H1 (cell line): ENCODE measurements around the gene NELFCD.

Source experiments
- CREB1 ChIP-seq: IDR thresholded peaks from 2 replicates; pipeline ENCODE4 v1.6.1; 2012; ENCODE audit warnings: inconsistent platforms
- EGR1 ChIP-seq: IDR thresholded peaks from 2 replicates; pipeline ENCODE4 v1.6.1; 2011; ENCODE audit warnings: low read depth, low read length, borderline replicate concordance
- EP300 ChIP-seq, 2 experiments: IDR thresholded peaks; 1 replicate in 1 of 2; 2 replicates in 1 of 2; pipeline ENCODE4 v1.6.1; 2011 to 2012; ENCODE audit warnings: low read depth in 2 of 2, low read length in 2 of 2, mild to moderate bottlenecking in 2 of 2, borderline replicate concordance in 1 of 2, inconsistent platforms in 1 of 2, moderate library complexity in 1 of 2
- EZH2 ChIP-seq: fragments of 200-600 bp; sonication (generic); IDR thresholded peaks from 2 replicates; pipeline ENCODE4 v1.7.1; 2012; ENCODE audit warnings: low read depth, mild to moderate bottlenecking, moderate library complexity, low read length, inconsistent platforms; ENCODE audit not compliant: severe bottlenecking
- MAFK ChIP-seq: IDR thresholded peaks from 2 replicates; pipeline ENCODE4 v1.6.1; 2012; ENCODE audit warnings: low read depth, mild to moderate bottlenecking, improper control_type of control experiment, low read length
- POLR2A ChIP-seq, 2 experiments: IDR thresholded peaks; 1 replicate in 1 of 2; 2 replicates in 1 of 2; pipeline ENCODE4 v1.6.1; 2011; ENCODE audit warnings: low read depth in 2 of 2, low read length in 2 of 2, mild to moderate bottlenecking in 2 of 2; ENCODE audit errors: control extremely low read depth in 1 of 2
- POLR2AphosphoS5 ChIP-seq: IDR thresholded peaks from 2 replicates; pipeline ENCODE4 v1.6.1; 2011; ENCODE audit warnings: low read depth, low read length
- SIN3A ChIP-seq, 2 experiments: IDR thresholded peaks in 1 of 2; conservative IDR thresholded peaks in 1 of 2; 2 replicates each; pipeline ENCODE4 v1.6.1; 2011 to 2012; ENCODE audit warnings: low read length in 2 of 2, improper control_type of control experiment in 1 of 2, low read depth in 1 of 2, mild to moderate bottlenecking in 1 of 2
- SP1 ChIP-seq: IDR thresholded peaks from 2 replicates; pipeline ENCODE4 v1.6.1; 2011; ENCODE audit warnings: low read depth, low read length
- YY1 ChIP-seq: IDR thresholded peaks from 2 replicates; pipeline ENCODE4 v1.6.1; 2011; ENCODE audit warnings: low read depth, mild to moderate bottlenecking, low read length
- TF ChIP-seq, protein P1 (sequence below), 3 experiments: IDR thresholded peaks; 1 replicate in 2 of 3; 2 replicates in 1 of 3; pipeline versions ENCODE4 v1.5.1 to v1.6.1; 2011; ENCODE audit warnings: low read length in 3 of 3, mild to moderate bottlenecking in 3 of 3, inconsistent platforms in 2 of 3, low read depth in 1 of 3, moderate library complexity in 1 of 3; ENCODE audit not compliant: insufficient read depth in 1 of 3; ENCODE audit errors: control extremely low read depth in 1 of 3
- TF ChIP-seq, protein P2 (sequence below): IDR thresholded peaks from 2 replicates; pipeline ENCODE4 v1.6.1; 2012; ENCODE audit warnings: low read length, inconsistent platforms

DNA sequence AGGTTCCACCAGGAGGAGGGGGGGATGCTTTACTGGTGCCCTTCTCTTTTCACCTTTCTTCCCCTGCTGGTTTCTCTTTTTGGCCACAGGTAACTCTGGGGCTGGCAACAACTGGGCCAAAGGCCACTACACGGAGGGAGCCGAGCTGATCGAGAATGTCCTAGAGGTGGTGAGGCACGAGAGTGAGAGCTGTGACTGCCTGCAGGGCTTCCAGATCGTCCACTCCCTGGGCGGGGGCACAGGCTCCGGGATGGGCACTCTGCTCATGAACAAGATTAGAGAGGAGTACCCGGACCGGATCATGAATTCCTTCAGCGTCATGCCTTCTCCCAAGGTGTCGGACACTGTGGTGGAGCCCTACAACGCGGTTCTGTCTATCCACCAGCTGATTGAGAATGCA, 42.6 kb downstream of the NELFCD start:
- TF ChIP-seq YY1 (no peak), MAFK (no peak), EZH2 (no peak), EP300 (IDR thresholded peaks at IDR 0.05; ENCODE audit: borderline replicate concordance in 1 of 2, low read depth in 2 of 2, low read length in 2 of 2) (no peak), POLR2AphosphoS5 (no peak), SIN3A (conservative IDR thresholded peaks at IDR 0.05 in 1 of 2, IDR thresholded peaks at IDR 0.05 in 1 of 2; ENCODE audit: low read depth in 1 of 2, low read length in 2 of 2) (no peak), EGR1 (no peak), CREB1 (no peak), POLR2A (IDR thresholded peaks at IDR 0.05; ENCODE audit: control extremely low read depth in 1 of 2, low read depth in 2 of 2, low read length in 2 of 2) (no peak), SP1 (no peak)
- TF ChIP-seq, protein P1, sequence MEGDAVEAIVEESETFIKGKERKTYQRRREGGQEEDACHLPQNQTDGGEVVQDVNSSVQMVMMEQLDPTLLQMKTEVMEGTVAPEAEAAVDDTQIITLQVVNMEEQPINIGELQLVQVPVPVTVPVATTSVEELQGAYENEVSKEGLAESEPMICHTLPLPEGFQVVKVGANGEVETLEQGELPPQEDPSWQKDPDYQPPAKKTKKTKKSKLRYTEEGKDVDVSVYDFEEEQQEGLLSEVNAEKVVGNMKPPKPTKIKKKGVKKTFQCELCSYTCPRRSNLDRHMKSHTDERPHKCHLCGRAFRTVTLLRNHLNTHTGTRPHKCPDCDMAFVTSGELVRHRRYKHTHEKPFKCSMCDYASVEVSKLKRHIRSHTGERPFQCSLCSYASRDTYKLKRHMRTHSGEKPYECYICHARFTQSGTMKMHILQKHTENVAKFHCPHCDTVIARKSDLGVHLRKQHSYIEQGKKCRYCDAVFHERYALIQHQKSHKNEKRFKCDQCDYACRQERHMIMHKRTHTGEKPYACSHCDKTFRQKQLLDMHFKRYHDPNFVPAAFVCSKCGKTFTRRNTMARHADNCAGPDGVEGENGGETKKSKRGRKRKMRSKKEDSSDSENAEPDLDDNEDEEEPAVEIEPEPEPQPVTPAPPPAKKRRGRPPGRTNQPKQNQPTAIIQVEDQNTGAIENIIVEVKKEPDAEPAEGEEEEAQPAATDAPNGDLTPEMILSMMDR (IDR thresholded peaks at IDR 0.05; ENCODE audit: control extremely low read depth in 1 of 3, insufficient read depth in 1 of 3, low read depth in 1 of 3, low read length in 3 of 3): no peak
- TF ChIP-seq, protein P2, sequence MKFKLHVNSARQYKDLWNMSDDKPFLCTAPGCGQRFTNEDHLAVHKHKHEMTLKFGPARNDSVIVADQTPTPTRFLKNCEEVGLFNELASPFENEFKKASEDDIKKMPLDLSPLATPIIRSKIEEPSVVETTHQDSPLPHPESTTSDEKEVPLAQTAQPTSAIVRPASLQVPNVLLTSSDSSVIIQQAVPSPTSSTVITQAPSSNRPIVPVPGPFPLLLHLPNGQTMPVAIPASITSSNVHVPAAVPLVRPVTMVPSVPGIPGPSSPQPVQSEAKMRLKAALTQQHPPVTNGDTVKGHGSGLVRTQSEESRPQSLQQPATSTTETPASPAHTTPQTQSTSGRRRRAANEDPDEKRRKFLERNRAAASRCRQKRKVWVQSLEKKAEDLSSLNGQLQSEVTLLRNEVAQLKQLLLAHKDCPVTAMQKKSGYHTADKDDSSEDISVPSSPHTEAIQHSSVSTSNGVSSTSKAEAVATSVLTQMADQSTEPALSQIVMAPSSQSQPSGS: no peak
